ENCODE data around the gene STPG3. TPM values are rescaled to one million over a fixed set of nuclear protein-coding genes. Genes with fewer than 3 reads are reported as not detected.

Gene STPG3
- polyA plus RNA-seq, 10 donors = 0.16 to 0.62 (median 0.32) TPM; not detected in 3

- no peak for DNase-seq
These were observed 14.5 kb downstream of the STPG3 start for GRCh38 chr9:137265496-137266161.

GRCh38 chr9:137266162-137266527, 15.1 kb downstream of the STPG3 start:
- no peak for DNase-seq

GRCh38 chr9:137266585-137267453, 15.7 kb downstream of the STPG3 start:
- no peak for DNase-seq

DNA sequence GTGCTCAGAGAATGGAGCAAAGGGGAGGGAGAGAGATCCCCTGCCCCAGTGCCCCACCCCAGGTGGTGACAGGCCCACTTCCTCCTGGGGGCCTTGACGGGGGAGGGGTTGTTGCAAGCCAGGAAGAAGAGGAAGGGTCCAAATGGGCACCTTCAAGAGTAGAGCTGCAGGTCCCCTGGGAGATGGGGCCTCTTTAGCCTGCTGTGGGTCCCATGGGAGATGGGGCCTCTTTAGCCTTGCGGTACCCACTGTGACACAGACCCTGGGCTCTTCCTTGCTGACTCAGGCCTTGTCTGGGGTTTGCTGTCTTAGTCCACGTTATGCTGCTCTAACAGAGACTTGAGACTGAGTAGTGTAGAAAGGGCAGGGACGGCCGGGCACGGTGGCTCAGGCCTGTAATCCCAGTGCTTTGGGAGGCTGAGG, 16.9 kb downstream of the STPG3 start:
- DNase-seq = no peak

GRCh38 chr9:137268538-137269201, 17.6 kb downstream of the STPG3 start:
- no peak for DNase-seq

DNA sequence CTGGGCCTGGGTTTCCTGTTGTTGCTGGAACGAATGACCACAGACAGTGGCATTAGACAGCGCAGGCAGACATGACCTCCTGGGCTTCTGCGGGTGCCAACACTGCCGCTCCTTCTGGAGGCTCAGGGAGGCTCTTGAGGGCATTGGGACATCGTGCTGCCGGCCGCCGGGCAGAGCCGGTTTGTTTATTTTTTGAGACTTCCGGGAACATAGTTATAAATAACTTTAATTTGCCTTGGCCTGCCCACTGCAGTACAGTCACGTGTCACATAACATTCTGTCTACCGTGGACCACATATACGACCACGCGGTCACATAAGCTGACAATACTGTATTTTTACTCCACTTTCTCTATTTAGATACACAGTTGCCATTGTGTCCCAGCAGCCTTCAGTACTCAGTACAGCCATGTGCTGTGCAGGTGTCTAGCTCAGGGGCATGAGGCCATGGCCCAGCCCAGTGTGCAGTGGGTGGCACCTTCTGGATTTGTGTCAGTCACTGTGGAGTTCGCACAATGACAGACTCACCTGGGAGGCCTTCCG, 18.2 kb downstream of the STPG3 start:
- DNase-seq = no peak

GRCh38 chr9:137270929-137271695, 20.0 kb downstream of the STPG3 start:
- no peak for DNase-seq

GRCh38 chr9:137271696-137272076, 20.6 kb downstream of the STPG3 start:
- no peak for DNase-seq

DNA sequence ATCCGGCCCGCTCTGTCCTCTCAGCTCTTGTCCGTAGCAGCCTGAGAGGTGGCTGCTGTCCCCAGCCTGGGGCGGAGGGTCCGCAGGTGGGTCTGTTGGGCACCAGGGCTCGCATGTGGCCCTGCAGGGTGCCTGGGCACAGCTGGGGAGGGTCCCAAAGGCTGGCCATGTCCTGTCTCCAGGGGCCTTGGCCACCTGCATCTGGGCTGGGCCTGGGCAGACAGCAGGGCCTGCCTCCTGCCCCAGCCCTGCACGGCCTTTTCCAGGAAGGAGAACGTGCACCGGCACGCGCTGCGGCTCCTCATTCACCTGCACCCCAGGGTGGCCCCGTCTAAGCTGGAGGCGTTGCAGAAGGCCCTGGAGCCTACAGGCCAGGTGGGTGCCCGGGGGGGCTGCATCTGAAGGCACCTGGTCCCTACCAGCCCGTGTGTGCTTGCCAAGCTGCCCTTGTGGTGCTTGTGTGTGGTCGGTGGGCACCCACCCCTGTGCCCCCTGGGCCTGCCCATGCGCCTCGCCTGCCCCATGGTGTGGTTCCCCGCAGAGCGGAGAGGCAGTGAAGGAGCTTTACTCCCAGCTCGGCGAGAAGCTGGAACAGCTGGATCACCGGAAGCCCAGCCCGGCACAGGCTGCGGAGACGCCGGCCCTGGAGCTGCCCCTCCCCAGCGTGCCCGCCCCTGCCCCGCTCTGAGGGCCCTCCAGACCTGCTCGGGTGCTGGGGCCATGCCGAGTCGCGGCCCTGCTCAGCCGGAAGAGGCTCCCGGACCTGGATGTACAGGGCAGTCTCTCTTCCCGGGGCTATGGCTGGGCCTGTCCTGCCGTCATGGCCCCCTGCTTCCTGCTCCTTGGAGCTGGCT, 21.4 kb downstream of the STPG3 start:
- no peak for DNase-seq

- no peak for DNase-seq
These were observed 22.0 kb downstream of the STPG3 start for GRCh38 chr9:137273095-137273490.

GRCh38 chr9:137273611-137274320, 22.7 kb downstream of the STPG3 start:
- DNase-seq = no peak

GRCh38 chr9:137275203-137275587, 24.1 kb downstream of the STPG3 start:
- no peak for DNase-seq

DNA sequence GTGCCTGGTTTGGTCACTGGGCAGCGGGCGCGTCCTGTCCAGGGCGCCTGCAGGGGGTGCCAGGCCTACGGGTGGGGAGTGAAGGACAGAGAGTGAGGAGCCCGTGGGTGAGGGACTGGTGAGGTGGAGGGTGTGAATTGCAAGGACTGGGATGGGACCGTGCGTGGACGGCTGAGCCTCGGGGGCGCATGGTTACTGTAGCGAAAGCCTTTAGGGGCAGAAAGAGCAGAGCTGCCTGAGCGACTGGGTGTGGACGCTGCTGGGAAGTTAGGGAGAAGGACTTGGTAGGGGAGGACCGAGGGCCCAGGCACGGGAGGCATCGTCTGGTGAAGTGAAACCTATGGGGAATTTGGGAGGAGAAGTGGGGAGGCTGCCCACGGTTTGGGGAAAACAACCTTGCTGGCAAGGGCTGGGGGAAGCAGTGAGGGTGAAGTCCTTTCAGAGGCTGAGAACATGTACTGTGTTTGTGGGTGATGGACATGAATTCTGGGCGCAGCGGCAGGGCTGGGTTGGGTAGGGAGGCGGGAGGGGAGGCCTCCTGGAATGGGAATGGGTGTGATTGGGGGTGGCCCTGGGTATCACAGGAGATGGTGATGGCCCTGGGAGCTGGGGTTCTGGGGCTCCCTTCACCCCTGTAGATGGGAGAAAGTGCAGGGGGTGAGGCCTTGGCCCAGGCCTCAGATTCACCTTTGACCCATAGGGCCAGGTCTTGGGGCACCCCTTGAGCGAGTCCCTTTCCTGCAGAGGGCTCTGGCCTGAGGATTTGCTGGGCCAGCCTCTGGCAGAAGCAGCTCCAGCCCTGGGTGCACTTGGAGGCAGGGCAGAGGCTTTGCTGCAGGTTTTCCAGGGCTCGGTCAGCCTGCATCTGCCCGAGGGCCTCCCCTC, 24.7 kb downstream of the STPG3 start:
- no peak for DNase-seq

- peak; percentile 78 to 94 (median 84) for DNase-seq
These were observed 25.6 kb downstream of the STPG3 start for GRCh38 chr9:137276473-137277328.

DNA sequence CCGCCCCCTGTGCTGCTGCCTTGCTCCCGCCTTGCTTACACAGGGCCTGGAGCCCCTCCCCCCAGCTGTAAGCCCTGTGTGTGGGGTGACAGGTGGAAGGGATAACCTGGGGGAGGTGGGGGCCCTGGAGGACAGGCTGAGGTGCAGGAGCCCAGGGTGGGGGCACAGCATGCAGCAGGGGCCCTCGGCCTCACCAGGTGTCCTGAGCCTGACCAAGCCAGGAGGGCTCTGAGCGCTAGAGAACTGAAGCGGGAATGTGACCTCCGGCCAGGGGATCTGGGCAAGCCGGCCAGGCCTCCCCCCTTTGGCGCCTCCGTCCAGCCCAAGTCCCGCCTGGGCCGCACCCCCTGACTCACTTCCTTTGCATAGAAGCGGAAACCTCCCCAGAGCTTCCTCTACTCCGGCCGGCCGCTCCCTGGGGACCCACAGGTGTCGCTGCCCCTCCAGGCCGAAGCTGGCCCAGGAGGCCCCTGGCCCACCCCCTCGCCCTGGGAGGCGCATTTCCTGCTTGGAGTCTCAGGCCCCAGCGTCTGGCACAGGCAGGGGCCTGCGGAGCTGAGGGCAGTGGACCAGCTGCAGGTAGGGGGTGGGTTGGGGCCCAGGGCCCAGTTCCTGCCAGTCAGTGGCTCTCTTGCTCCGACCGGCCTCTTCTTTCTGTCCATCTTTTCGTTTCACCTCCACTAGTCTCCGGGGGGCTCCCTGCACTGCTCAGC, 26.4 kb downstream of the STPG3 start, which contains the start of gene TOR4A:
Gene TOR4A (plus strand): TSS at position 398 of the 713 bp plus-strand sequence. CDS start 964 bp downstream, outside the sequence.
- peak in 2 of 3 donors; percentile 64 to 82 for DNase-seq

- DNase-seq = peak in 1 of 3 donors; percentile 55
These were observed 27.1 kb downstream of the STPG3 start for GRCh38 chr9:137278061-137278701.
